GM19372 (cell line): ENCODE results near the gene CSPG4.
"Not testable (repeated sequence)": the region's sequence is repeated elsewhere in the genome, so short reads cannot be mapped to it uniquely, and the experiment has no call there.

Source experiments
- ATAC-seq: cut with Tn5 transposase; IDR thresholded peaks from one replicate; pipeline ENCODE4 v1.9.1; 2021; ENCODE audit warnings: mild to moderate bottlenecking, low read depth, moderate library complexity; ENCODE audit not compliant: unreplicated experiment

CSPG4 gene

GRCh38 chr15:75692311-75692710, 20.3 kb downstream of the CSPG4 start:
- not testable (repeated sequence) for ATAC-seq

- not testable (repeated sequence) for ATAC-seq
Measured at GRCh38 chr15:75689429-75689828, 23.2 kb downstream of the CSPG4 start.

- no peak for ATAC-seq
Measured at GRCh38 chr15:75688831-75689230, 23.8 kb downstream of the CSPG4 start.

GRCh38 chr15:75688278-75688557, 24.4 kb downstream of the CSPG4 start:
- ATAC-seq, result no peak

- ATAC-seq, result no peak
Measured at GRCh38 chr15:75687486-75688277, 25.0 kb downstream of the CSPG4 start.

- not testable (repeated sequence) for ATAC-seq
Measured at GRCh38 chr15:75686212-75686642, 26.4 kb downstream of the CSPG4 start.

GRCh38 chr15:75685195-75685594, 27.5 kb downstream of the CSPG4 start:
- no peak for ATAC-seq

GRCh38 chr15:75684648-75685047, 28.0 kb downstream of the CSPG4 start:
- no peak for ATAC-seq

- not testable (repeated sequence) for ATAC-seq
Measured at GRCh38 chr15:75683646-75684312, 28.9 kb downstream of the CSPG4 start.

GRCh38 chr15:75682181-75683135, 30.2 kb downstream of the CSPG4 start:
- ATAC-seq, result no peak

- no peak for ATAC-seq
Measured at GRCh38 chr15:75680007-75680789, 32.5 kb downstream of the CSPG4 start.

GRCh38 chr15:75678324-75678690, 34.3 kb downstream of the CSPG4 start:
- not testable (repeated sequence) for ATAC-seq

- no peak for ATAC-seq
Measured at GRCh38 chr15:75677465-75678323, 35.0 kb downstream of the CSPG4 start.

GRCh38 chr15:75676688-75677464, 35.8 kb downstream of the CSPG4 start:
- ATAC-seq, result no peak

GRCh38 chr15:75675579-75676404, 36.9 kb downstream of the CSPG4 start:
- ATAC-seq, result no peak

- ATAC-seq, result no peak
Measured at GRCh38 chr15:75674366-75674765, 38.3 kb downstream of the CSPG4 start.

GRCh38 chr15:75673426-75674235, 39.0 kb downstream of the CSPG4 start:
- no peak for ATAC-seq
